Smooth muscle cell (in vitro differentiated cells): ENCODE results near the gene ECE1. TPM values are rescaled to one million over a fixed set of nuclear protein-coding genes. Genes with fewer than 3 reads are reported as not detected.
A peak's percentile ranks its signal among the peaks of the same experiment; 100 is the strongest.
"Not testable (repeated sequence)": the region's sequence is repeated elsewhere in the genome, so short reads cannot be mapped to it uniquely, and the experiment has no call there.

ENCODE experiments used
- DNase-seq: peaks from one replicate; lab custom pipeline; 2025; ENCODE audit not compliant: unreplicated experiment; lab: John Stamatoyannopoulos, UW
- H2AFZ ChIP-seq: fragments of 200-600 bp; sonication (generic); 2 replicates; pipeline ENCODE4 v1.6.0; 2016; ENCODE audit warnings: antibody characterized with exemption, low read depth, mild to moderate bottlenecking
- H3F3A ChIP-seq: fragments of 200-600 bp; sonication (generic); 2 replicates; pipeline ENCODE4 v1.6.0; 2017; ENCODE audit warnings: antibody characterized with exemption, low read depth
- H3K27ac ChIP-seq: fragments of 200-600 bp; sonication (generic); 2 replicates; pipeline ENCODE4 v1.5.1; 2016; ENCODE audit warnings: low read depth, mild to moderate bottlenecking
- H3K27me3 ChIP-seq: fragments of 200-600 bp; sonication (generic); 2 replicates; pipeline ENCODE4 v1.6.1; 2016; ENCODE audit warnings: low read depth, mild to moderate bottlenecking
- H3K36me3 ChIP-seq: fragments of 200-600 bp; sonication (generic); 2 replicates; pipeline ENCODE4 v1.5.1; 2016; ENCODE audit warnings: low read depth
- H3K4me1 ChIP-seq: fragments of 200-600 bp; sonication (generic); 2 replicates; pipeline ENCODE4 v1.5.1; 2016; ENCODE audit warnings: low read depth
- H3K4me2 ChIP-seq: fragments of 200-600 bp; sonication (generic); 2 replicates; pipeline ENCODE4 v1.6.0; 2016; ENCODE audit warnings: mild to moderate bottlenecking
- H3K4me3 ChIP-seq: fragments of 200-600 bp; sonication (generic); 2 replicates; pipeline ENCODE4 v1.5.1; 2016; ENCODE audit warnings: mild to moderate bottlenecking
- H3K79me2 ChIP-seq: fragments of 200-600 bp; sonication (generic); 2 replicates; pipeline ENCODE4 v1.6.0; 2016; ENCODE audit warnings: low read depth, mild to moderate bottlenecking
- H3K9ac ChIP-seq: fragments of 200-600 bp; sonication (generic); 2 replicates; pipeline ENCODE4 v1.6.0; 2016; ENCODE audit warnings: low read depth
- H3K9me3 ChIP-seq: fragments of 200-600 bp; sonication (generic); replicated peaks from 2 replicates; pipeline ENCODE4 v1.5.1; 2016; ENCODE audit warnings: low read depth
- H4K20me1 ChIP-seq: fragments of 200-600 bp; sonication (generic); 2 replicates; pipeline ENCODE4 v1.6.0; 2016; ENCODE audit warnings: low read depth
- CTCF ChIP-seq: fragments of 200-600 bp; sonication (generic); IDR thresholded peaks from 2 replicates; pipeline ENCODE4 v1.5.1; 2017; ENCODE audit warnings: borderline replicate concordance, mild to moderate bottlenecking, antibody characterized with exemption; ENCODE audit not compliant: insufficient read depth, poor library complexity, severe bottlenecking
- WGBS: methylation state at CpG from one replicate; pipeline ENCODE4 v1.1.7; 2016; ENCODE audit warnings: low lambda C conversion rate; 5-methylcytosine and 5-hydroxymethylcytosine counted together
- polyA plus RNA-seq: library from polyadenylated mRNA; unstranded; fragments of >200 nt; fragmentation: Nextera tagmentation; extraction: Ambion mirVana; gene quantifications from 2 replicates; pipeline ENCODE4 v1.2.1, GENCODE V29; 2016
- total RNA-seq: library from RNA; depleted of rRNA; stranded (reverse); fragments of >200 nt; gene quantifications from 2 replicates; pipeline ENCODE4 v1.2.3, GENCODE V29; 2014

ECE1 gene
- total and polyA plus RNA-seq, 2 experiments from 2014 or later: 108 to 129 TPM

- H2AFZ ChIP-seq: no peak overlapping the region
- TF ChIP-seq CTCF: no peak
- H3K4me3 ChIP-seq: peak overlapping the region; percentile 60
- H3K9ac ChIP-seq: no peak overlapping the region
- H3K27ac ChIP-seq: no peak overlapping the region
- peaks cover 92% of the 10 kb centered on the region for H3K79me2 ChIP-seq
- H3K9me3 ChIP-seq: no peaks in the 10 kb centered on the region
- 78% methylated on average over 8 of the region's 8 CpGs for WGBS
- no peak for DNase-seq
- peak overlapping the region; percentile 95 for H3K4me2 ChIP-seq
- H4K20me1 ChIP-seq: peaks cover 35% of the 10 kb centered on the region
- H3K4me1 ChIP-seq: peaks cover 31% of the 10 kb centered on the region
- no peaks in the 10 kb centered on the region for H3K36me3 ChIP-seq
- H3F3A ChIP-seq: peaks cover 10% of the 10 kb centered on the region
- no peaks in the 10 kb centered on the region for H3K27me3 ChIP-seq
These were observed 1.1 kb downstream of the ECE1 start for GRCh38 chr1:21289127-21289526.

- H3K9me3 ChIP-seq: no peaks in the 10 kb centered on the region
- no peaks in the 10 kb centered on the region for H3K27me3 ChIP-seq
- H3K9ac ChIP-seq: no peak overlapping the region
- H3K79me2 ChIP-seq: peaks cover 93% of the 10 kb centered on the region
- H3K36me3 ChIP-seq: no peaks in the 10 kb centered on the region
- no peak for DNase-seq
- H3K4me2 ChIP-seq: no peak overlapping the region
- no peak overlapping the region for H3K4me3 ChIP-seq
- no peak overlapping the region for H2AFZ ChIP-seq
- H4K20me1 ChIP-seq: peaks cover 35% of the 10 kb centered on the region
- H3F3A ChIP-seq: peaks cover 15% of the 10 kb centered on the region
- TF ChIP-seq CTCF: no peak
- 85% methylated on average over 8 of the region's 8 CpGs for WGBS
- peaks cover 29% of the 10 kb centered on the region for H3K4me1 ChIP-seq
- H3K27ac ChIP-seq: no peak overlapping the region
These were observed 2.3 kb downstream of the ECE1 start for GRCh38 chr1:21287905-21288514.

- H2AFZ ChIP-seq, H3K4me2 ChIP-seq, H3K27me3 ChIP-seq, H3K9ac ChIP-seq, H3K9me3 ChIP-seq, DNase-seq, H3K36me3 ChIP-seq, H3K4me3 ChIP-seq: not testable (repeated sequence)
- peak overlapping the region; percentile 23 for H3K27ac ChIP-seq
- peaks cover 20% of the 10 kb centered on the region for H3K4me1 ChIP-seq
- H3K79me2 ChIP-seq: peaks cover 77% of the 10 kb centered on the region
- WGBS: 83% methylated on average over 6 of the region's 6 CpGs
- H4K20me1 ChIP-seq: peaks cover 17% of the 10 kb centered on the region
- peaks cover 11% of the 10 kb centered on the region for H3F3A ChIP-seq
These were observed 4.9 kb downstream of the ECE1 start for GRCh38 chr1:21285386-21285785.

- 72% methylated on average over 2 of the region's 2 CpGs for WGBS
- H2AFZ ChIP-seq: no peak overlapping the region
- no peaks in the 10 kb centered on the region for H3K27me3 ChIP-seq
- no peaks in the 10 kb centered on the region for H3K9me3 ChIP-seq
- peaks cover 75% of the 10 kb centered on the region for H3K79me2 ChIP-seq
- no peak overlapping the region for H3K4me3 ChIP-seq
- peaks cover 11% of the 10 kb centered on the region for H3F3A ChIP-seq
- peak overlapping the region; percentile 23 for H3K27ac ChIP-seq
- no peak overlapping the region for H3K9ac ChIP-seq
- peaks cover 19% of the 10 kb centered on the region for H3K4me1 ChIP-seq
- no peak for DNase-seq
- H3K4me2 ChIP-seq: no peak overlapping the region
- peaks cover 17% of the 10 kb centered on the region for H4K20me1 ChIP-seq
- no peak for TF ChIP-seq CTCF
- no peaks in the 10 kb centered on the region for H3K36me3 ChIP-seq
These were observed 5.2 kb downstream of the ECE1 start for GRCh38 chr1:21285055-21285372.
